Measurements from ENCODE around the gene FAM13A.

DNA sequence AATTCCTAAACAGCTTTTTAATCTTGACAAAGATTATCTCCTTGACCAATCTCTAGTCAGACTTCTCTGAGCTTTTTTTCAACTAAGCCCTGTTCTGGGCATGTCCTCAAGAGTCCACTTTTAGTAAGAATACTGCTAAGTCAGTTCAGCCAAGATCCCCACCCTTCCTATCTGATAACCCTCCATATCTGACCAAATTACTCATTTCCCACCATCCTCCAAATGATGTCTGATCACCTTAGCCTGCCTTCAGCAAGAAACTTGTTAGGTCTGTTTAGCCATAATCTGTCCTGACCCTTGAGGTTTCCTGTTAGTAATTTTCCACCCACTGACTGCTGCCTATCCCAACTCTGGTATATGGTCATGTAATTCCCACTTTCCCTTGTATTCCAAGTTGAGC, 65.2 kb downstream of the FAM13A start:
- TF ChIP-seq POLR2A (IDR thresholded peaks at IDR 0.05; ENCODE audit: low read depth, low read length) (no peak), TAF1 (IDR thresholded peaks at IDR 0.05; ENCODE audit: low read depth, low read length) (no peak), POLR2AphosphoS5 (IDR thresholded peaks at IDR 0.05; ENCODE audit: low read depth, low read length) (no peak), SPI1 (IDR thresholded peaks at IDR 0.05; ENCODE audit: low read depth, low read length) (no peak)

All from GM12891 (cell line).